ENCODE data around the gene CXCL9.

CXCL9 gene

GRCh38 chr4:76036855-76037254 lies 29.5 kb upstream of the CXCL9 start:
- Mint-ChIP-seq H3K9me3 (no peaks in the 10 kb centered on the region), H3K27ac (no peak overlapping the region), H3K4me1 (no peaks in the 10 kb centered on the region), H3K27me3 (ENCODE audit: low read depth, poor library complexity) (no peaks in the 10 kb centered on the region), H3K36me3 (ENCODE audit: low read depth) (no peaks in the 10 kb centered on the region), H3K4me3 (no peak overlapping the region)
- no peak for DNase-seq
- no peak for TF ChIP-seq CTCF (IDR thresholded peaks at IDR 0.05)

GRCh38 chr4:76035799-76036380 lies 28.6 kb upstream of the CXCL9 start, which contains the start of gene CXCL11:
Gene CXCL11 (minus strand): TSS chr4:76036070. CDS start chr4:76035987, 83 bp downstream.
- no peak for DNase-seq
- Mint-ChIP-seq H3K4me3 (no peak within 1 kb of the TSS), H3K4me1 (no peaks in the 10 kb centered on the region), H3K27me3 (ENCODE audit: low read depth, poor library complexity) (peaks cover 3% of the 10 kb centered on the region), H3K9me3 (no peaks in the 10 kb centered on the region), H3K27ac (no peak within 1 kb of the TSS), H3K36me3 (ENCODE audit: low read depth) (no peaks in the 10 kb centered on the region)
- no peak for TF ChIP-seq CTCF (IDR thresholded peaks at IDR 0.05)

GRCh38 chr4:76035141-76035540 lies 27.8 kb upstream of the CXCL9 start:
- no peaks in the 10 kb centered on the region for H3K9me3 Mint-ChIP-seq
- no peak overlapping the region for H3K27ac Mint-ChIP-seq
- no peak for TF ChIP-seq CTCF (IDR thresholded peaks at IDR 0.05)
- no peaks in the 10 kb centered on the region for H3K36me3 Mint-ChIP-seq (ENCODE audit: low read depth)
- H3K4me1 Mint-ChIP-seq = no peaks in the 10 kb centered on the region
- H3K4me3 Mint-ChIP-seq = no peak overlapping the region
- no peak for DNase-seq
- H3K27me3 Mint-ChIP-seq (ENCODE audit: low read depth, poor library complexity) = peaks cover 6% of the 10 kb centered on the region

GRCh38 chr4:76029300-76029699 lies 22.0 kb upstream of the CXCL9 start:
- H3K4me1 Mint-ChIP-seq = peaks cover 3% of the 10 kb centered on the region
- H3K4me3 Mint-ChIP-seq = no peak overlapping the region
- DNase-seq = no peak
- H3K36me3 Mint-ChIP-seq (ENCODE audit: low read depth) = no peaks in the 10 kb centered on the region
- peaks cover 35% of the 10 kb centered on the region for H3K27me3 Mint-ChIP-seq (ENCODE audit: low read depth, poor library complexity)
- no peak for TF ChIP-seq CTCF (IDR thresholded peaks at IDR 0.05)
- no peak overlapping the region for H3K27ac Mint-ChIP-seq
- no peaks in the 10 kb centered on the region for H3K9me3 Mint-ChIP-seq

GRCh38 chr4:76028350-76028765 lies 21.0 kb upstream of the CXCL9 start:
- no peak for TF ChIP-seq CTCF (IDR thresholded peaks at IDR 0.05)
- H3K9me3 Mint-ChIP-seq = no peaks in the 10 kb centered on the region
- no peaks in the 10 kb centered on the region for H3K36me3 Mint-ChIP-seq (ENCODE audit: low read depth)
- peaks cover 35% of the 10 kb centered on the region for H3K27me3 Mint-ChIP-seq (ENCODE audit: low read depth, poor library complexity)
- H3K27ac Mint-ChIP-seq = no peak overlapping the region
- H3K4me3 Mint-ChIP-seq = no peak overlapping the region
- peaks cover 8% of the 10 kb centered on the region for H3K4me1 Mint-ChIP-seq
- DNase-seq = no peak

- Mint-ChIP-seq H3K36me3 (ENCODE audit: low read depth) (no peaks in the 10 kb centered on the region), H3K4me1 (peaks cover 8% of the 10 kb centered on the region), H3K4me3 (no peak overlapping the region), H3K27ac (no peak overlapping the region), H3K9me3 (no peaks in the 10 kb centered on the region), H3K27me3 (ENCODE audit: low read depth, poor library complexity) (peaks cover 26% of the 10 kb centered on the region)
- TF ChIP-seq CTCF (IDR thresholded peaks at IDR 0.05) = no peak
- no peak for DNase-seq
Measured at GRCh38 chr4:76024065-76024464, 16.8 kb upstream of the CXCL9 start.

All from nephron progenitor cell (in vitro differentiated cells).